Measurements from ENCODE around the gene OTX1. TPM values are rescaled to one million over a fixed set of nuclear protein-coding genes. Genes with fewer than 3 reads are reported as not detected.

Gene OTX1
- total and polyA plus RNA-seq, 2 donors (not counting 3 experiments of a cell fraction or from before 2014, with no cell fraction given) = not detected

DNA sequence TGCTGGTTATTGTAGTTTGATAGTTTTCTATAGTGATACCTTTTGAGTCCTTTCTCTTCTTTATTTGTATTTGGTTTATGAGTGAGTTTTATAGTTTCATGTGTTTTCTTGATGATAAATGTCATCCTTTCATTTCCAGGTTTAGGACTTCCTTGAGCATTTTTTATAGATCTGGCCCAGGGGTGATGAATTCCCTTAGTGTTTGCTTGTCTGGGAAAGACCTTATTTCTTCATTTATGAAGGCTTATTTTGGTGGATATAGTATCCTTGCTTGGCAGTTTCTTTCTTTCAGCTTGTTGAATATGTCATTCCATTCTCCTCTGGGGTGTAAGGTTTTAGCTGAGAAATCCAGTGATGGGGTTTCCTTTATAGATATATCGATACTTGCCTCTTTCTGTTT, 53.9 kb downstream of the OTX1 start:
- Histone ChIP-seq H3K79me2 (ENCODE audit: control insufficient read depth, insufficient read depth, low read length) (no peaks in the 10 kb centered on the region), H3K4me2 (ENCODE audit: insufficient read depth, low read length) (no peak overlapping the region), H2AFZ (ENCODE audit: low read depth, low read length) (no peak overlapping the region), H3K9me3 (replicated peaks; ENCODE audit: control insufficient read depth, insufficient read depth, low read length) (no peaks in the 10 kb centered on the region), H3K27me3 (ENCODE audit: control insufficient read depth in 2 of 2, insufficient read depth in 2 of 2, low read length in 2 of 2) (peaks cover 0 to 5% of the 10 kb centered on the region in 2 experiments), H3K4me3 (replicated peaks in 1 of 3; ENCODE audit: insufficient read depth in 1 of 3, low read depth in 1 of 3, low read length in 3 of 3) (no peak overlapping the region), H3K36me3 (ENCODE audit: control insufficient read depth in 2 of 2, extremely low read depth in 1 of 2, insufficient read depth in 2 of 2, low read length in 2 of 2) (no peaks in the 10 kb centered on the region), H3K4me1 (ENCODE audit: control insufficient read depth, extremely low read depth, insufficient read depth, low read length) (no peaks in the 10 kb centered on the region), H3K9me1 (replicated peaks; ENCODE audit: control insufficient read depth, extremely low read depth, insufficient read depth, low read length) (no peaks in the 10 kb centered on the region), H3K9ac (replicated peaks; ENCODE audit: extremely low read depth, insufficient read depth, low read length) (no peak overlapping the region), H4K20me1 (replicated peaks; ENCODE audit: control insufficient read depth, extremely low read depth, insufficient read depth, low read length) (no peaks in the 10 kb centered on the region), H3K27ac (ENCODE audit: insufficient read depth, low read depth, low read length) (no peak overlapping the region)
- dilution Hi-C loops (cut with MboI; ENCODE audit: extremely low pct_ligation_motif_present, low sequenced_read_pairs) = no loop called here
- TF ChIP-seq FOS (IDR thresholded peaks at IDR 0.05; ENCODE audit: borderline replicate concordance, insufficient read depth, low read length) (no peak), JUN (IDR thresholded peaks at IDR 0.05; ENCODE audit: borderline replicate concordance, insufficient read depth, insufficient read length, low read depth) (no peak), EZH2 (IDR thresholded peaks at IDR 0.05; ENCODE audit: borderline replicate concordance, low read depth, low read length, severe bottlenecking) (no peak), GATA2 (IDR thresholded peaks at IDR 0.05; ENCODE audit: insufficient read depth, insufficient read length, low read depth, low read length) (no peak), POLR2AphosphoS5 (IDR thresholded peaks at IDR 0.05; ENCODE audit: insufficient read depth, low read depth, low read length) (no peak), MYC (IDR thresholded peaks at IDR 0.05; ENCODE audit: low read depth, low read length) (no peak), POLR2A (IDR thresholded peaks at IDR 0.05; ENCODE audit: low read depth, low read length) (no peak)
- TF ChIP-seq, protein P1, sequence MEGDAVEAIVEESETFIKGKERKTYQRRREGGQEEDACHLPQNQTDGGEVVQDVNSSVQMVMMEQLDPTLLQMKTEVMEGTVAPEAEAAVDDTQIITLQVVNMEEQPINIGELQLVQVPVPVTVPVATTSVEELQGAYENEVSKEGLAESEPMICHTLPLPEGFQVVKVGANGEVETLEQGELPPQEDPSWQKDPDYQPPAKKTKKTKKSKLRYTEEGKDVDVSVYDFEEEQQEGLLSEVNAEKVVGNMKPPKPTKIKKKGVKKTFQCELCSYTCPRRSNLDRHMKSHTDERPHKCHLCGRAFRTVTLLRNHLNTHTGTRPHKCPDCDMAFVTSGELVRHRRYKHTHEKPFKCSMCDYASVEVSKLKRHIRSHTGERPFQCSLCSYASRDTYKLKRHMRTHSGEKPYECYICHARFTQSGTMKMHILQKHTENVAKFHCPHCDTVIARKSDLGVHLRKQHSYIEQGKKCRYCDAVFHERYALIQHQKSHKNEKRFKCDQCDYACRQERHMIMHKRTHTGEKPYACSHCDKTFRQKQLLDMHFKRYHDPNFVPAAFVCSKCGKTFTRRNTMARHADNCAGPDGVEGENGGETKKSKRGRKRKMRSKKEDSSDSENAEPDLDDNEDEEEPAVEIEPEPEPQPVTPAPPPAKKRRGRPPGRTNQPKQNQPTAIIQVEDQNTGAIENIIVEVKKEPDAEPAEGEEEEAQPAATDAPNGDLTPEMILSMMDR (IDR thresholded peaks at IDR 0.05; ENCODE audit: extremely low read depth in 1 of 2, insufficient read depth in 1 of 2, low read depth in 1 of 2, low read length in 2 of 2) = no peak
- TF ChIP-seq, protein P2, sequence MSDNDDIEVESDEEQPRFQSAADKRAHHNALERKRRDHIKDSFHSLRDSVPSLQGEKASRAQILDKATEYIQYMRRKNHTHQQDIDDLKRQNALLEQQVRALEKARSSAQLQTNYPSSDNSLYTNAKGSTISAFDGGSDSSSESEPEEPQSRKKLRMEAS (IDR thresholded peaks at IDR 0.05; ENCODE audit: insufficient read depth, insufficient read length) = no peak
- ChIA-PET CTCF (no interaction called here), POLR2A (no interaction called here)
- DNase-seq (ENCODE audit: low read depth, low spot score) (no peak), FAIRE-seq (no peak)
- BruUV-seq (replicated peaks) = no TSS peak
- intact Hi-C loops (cut with micrococcal nuclease) = no loop called here

Data from endothelial cell of umbilical vein (primary cell).